AG04450 (cell line): ENCODE data around the gene PRKAR1B. TPM values are rescaled to one million over a fixed set of nuclear protein-coding genes. Genes with fewer than 3 reads are reported as not detected.

Experiments
- CTCF ChIA-PET: fragments of 300-600, 350-600 bp; formaldehyde crosslinking; extraction: SDS; loops from one replicate; lab custom pipeline; 2022; ENCODE audit warnings: antibody characterized with exemption, inconsistent platforms; lab: Charles Lee
- POLR2A ChIA-PET: fragments of 350-600 bp; formaldehyde crosslinking; extraction: SDS; loops from one replicate; lab custom pipeline; 2021; ENCODE audit warnings: antibody characterized with exemption, inconsistent platforms; lab: Yijun Ruan, JAX
- DNase-seq: peaks from one replicate; pipeline ENCODE4 v3.0.0-alpha.2; 2011; ENCODE audit warnings: low read depth, low spot score
- H3K27ac ChIP-seq: one replicate; pipeline ENCODE4 v1.5.1; 2012; ENCODE audit warnings: low read depth, low read length, control low read depth
- H3K27me3 ChIP-seq: one replicate; pipeline ENCODE4 v1.6.0; 2012; ENCODE audit warnings: low read length; ENCODE audit not compliant: control insufficient read depth, insufficient read depth
- H3K4me3 ChIP-seq: 2 replicates; pipeline ENCODE4 v1.5.1; 2011; ENCODE audit warnings: mild to moderate bottlenecking, low read depth, low read length, control low read depth
- H3K9me3 ChIP-seq: 2 replicates; pipeline ENCODE4 v1.5.1; 2012; ENCODE audit warnings: low read length; ENCODE audit not compliant: control insufficient read depth, insufficient read depth
- CTCF ChIP-seq: IDR thresholded peaks from 2 replicates; pipeline ENCODE4 v1.5.1; 2011; ENCODE audit warnings: low read depth, low read length, control low read depth, inconsistent platforms
- polyA plus RNA-seq: library from polyadenylated mRNA; depleted of rRNA; stranded (reverse); fragments of >200 nt; gene quantifications from 2 replicates; pipeline ENCODE4 v1.2.3, GENCODE V29; 2011

PRKAR1B gene
- polyA plus RNA-seq, 1 experiment = 16.1 TPM

- POLR2A ChIA-PET = no interaction called here
- CTCF ChIA-PET = no interaction called here
- H3K27me3 ChIP-seq = peaks cover 8% of the 10 kb centered on the region
- no peak overlapping the region for H3K27ac ChIP-seq
- no peak for DNase-seq
- H3K4me3 ChIP-seq = no peak overlapping the region
- TF ChIP-seq CTCF = no peak
- peaks cover 3% of the 10 kb centered on the region; the same call in 1 of the 2 replicates for H3K9me3 ChIP-seq
Observed at GRCh38 chr7:567305-567883, 159.7 kb downstream of the PRKAR1B start.

GRCh38 chr7:566100-566499 is 161.0 kb downstream of the PRKAR1B start:
- CTCF ChIA-PET = no interaction called here
- TF ChIP-seq CTCF = no peak
- no peak for DNase-seq
- no peak overlapping the region for H3K4me3 ChIP-seq
- no peak overlapping the region for H3K27ac ChIP-seq
- peaks cover 3% of the 10 kb centered on the region; the same call in 1 of the 2 replicates for H3K9me3 ChIP-seq
- H3K27me3 ChIP-seq = peaks cover 9% of the 10 kb centered on the region
- POLR2A ChIA-PET = no interaction called here

- ChIA-PET POLR2A (no interaction called here), CTCF (no interaction called here)
- Histone ChIP-seq H3K27ac (no peak overlapping the region), H3K4me3 (no peak overlapping the region), H3K9me3 (peaks cover 3% of the 10 kb centered on the region; the same call in 1 of the 2 replicates), H3K27me3 (peaks cover 8% of the 10 kb centered on the region)
- TF ChIP-seq CTCF = no peak
- DNase-seq = no peak
Observed at GRCh38 chr7:564176-564865, 162.8 kb downstream of the PRKAR1B start.

GRCh38 chr7:563629-564170 is 163.4 kb downstream of the PRKAR1B start:
- TF ChIP-seq CTCF = no peak
- ChIA-PET CTCF (no interaction called here), POLR2A (no interaction called here)

More at GRCh38 chr7:563629-564170, 163.4 kb downstream of the PRKAR1B start:
- Histone ChIP-seq H3K27me3 (peaks cover 6% of the 10 kb centered on the region), H3K27ac (no peak overlapping the region), H3K9me3 (peaks cover 3% of the 10 kb centered on the region; the same call in 1 of the 2 replicates), H3K4me3 (no peak overlapping the region)
- no peak for DNase-seq
